ENCODE measurements around the gene NUP62.

NUP62 gene

GRCh38 chr19:49889687-49890348 is 39.5 kb downstream of the NUP62 start:
- ChIA-PET CTCF (interaction anchor here (1.0 to 2.0 kb wide), 7 partner anchors 8 to 32 kb away, joined by 3 to 9 read pairs (median 4); no protein-coding TSS in a partner anchor), POLR2A (no interaction called here)
- peak; percentile 82 for TF ChIP-seq CTCF (IDR thresholded peaks at IDR 0.05; ENCODE audit: insufficient read depth, low read length, missing control alignments)
- DNase-seq (ENCODE audit: low read depth, low spot score) = no peak
- H3K4me3 ChIP-seq (ENCODE audit: low read depth, low read length) = peak overlapping the region; percentile 37

- TF ChIP-seq CTCF (IDR thresholded peaks at IDR 0.05; ENCODE audit: insufficient read depth, low read length, missing control alignments) = no peak
- POLR2A ChIA-PET = interaction anchor here (1.0 kb wide), 1 partner anchor 12 kb away, joined by 3 read pairs; the partner anchor contains the start of gene AKT1S1
- H3K4me3 ChIP-seq (ENCODE audit: low read depth, low read length) = no peak overlapping the region
- DNase-seq (ENCODE audit: low read depth, low spot score) = no peak
- CTCF ChIA-PET = interaction anchor here (1.5 to 2.0 kb wide), 3 partner anchors 10 to 22 kb away, joined by 4 to 9 read pairs (median 7); no protein-coding TSS in a partner anchor
Measured at GRCh38 chr19:49889038-49889686, 40.1 kb downstream of the NUP62 start.

GRCh38 chr19:49888510-49888824 is 40.8 kb downstream of the NUP62 start:
- POLR2A ChIA-PET = interaction anchor here (1.0 kb wide), 1 partner anchor 11 kb away, joined by 3 read pairs; the partner anchor contains the start of gene AKT1S1
- CTCF ChIA-PET = no interaction called here
- no peak overlapping the region for H3K4me3 ChIP-seq (ENCODE audit: low read depth, low read length)
- no peak for DNase-seq (ENCODE audit: low read depth, low spot score)
- no peak for TF ChIP-seq CTCF (IDR thresholded peaks at IDR 0.05; ENCODE audit: insufficient read depth, low read length, missing control alignments)

- no peak overlapping the region for H3K4me3 ChIP-seq (ENCODE audit: low read depth, low read length)
- no peak for TF ChIP-seq CTCF (IDR thresholded peaks at IDR 0.05; ENCODE audit: insufficient read depth, low read length, missing control alignments)
- no peak for DNase-seq (ENCODE audit: low read depth, low spot score)
- POLR2A ChIA-PET = interaction anchor here (1.0 kb wide), 1 partner anchor 11 kb away, joined by 3 read pairs; the partner anchor contains the start of gene AKT1S1
- CTCF ChIA-PET = no interaction called here
Measured at GRCh38 chr19:49887665-49888509, 41.4 kb downstream of the NUP62 start.

GRCh38 chr19:49887037-49887664 is 42.2 kb downstream of the NUP62 start:
- ChIA-PET CTCF (no interaction called here), POLR2A (no interaction called here)
- no peak for DNase-seq (ENCODE audit: low read depth, low spot score)
- no peak overlapping the region for H3K4me3 ChIP-seq (ENCODE audit: low read depth, low read length)
- no peak for TF ChIP-seq CTCF (IDR thresholded peaks at IDR 0.05; ENCODE audit: insufficient read depth, low read length, missing control alignments)
